ENCODE measurements around the gene PROC. TPM values are rescaled to one million over a fixed set of nuclear protein-coding genes. Genes with fewer than 3 reads are reported as not detected.

PROC gene
- total and polyA plus RNA-seq, 2 of the 4 experiments (the other 2 are of a cell fraction) = 0.07 TPM; not detected in 1

DNA sequence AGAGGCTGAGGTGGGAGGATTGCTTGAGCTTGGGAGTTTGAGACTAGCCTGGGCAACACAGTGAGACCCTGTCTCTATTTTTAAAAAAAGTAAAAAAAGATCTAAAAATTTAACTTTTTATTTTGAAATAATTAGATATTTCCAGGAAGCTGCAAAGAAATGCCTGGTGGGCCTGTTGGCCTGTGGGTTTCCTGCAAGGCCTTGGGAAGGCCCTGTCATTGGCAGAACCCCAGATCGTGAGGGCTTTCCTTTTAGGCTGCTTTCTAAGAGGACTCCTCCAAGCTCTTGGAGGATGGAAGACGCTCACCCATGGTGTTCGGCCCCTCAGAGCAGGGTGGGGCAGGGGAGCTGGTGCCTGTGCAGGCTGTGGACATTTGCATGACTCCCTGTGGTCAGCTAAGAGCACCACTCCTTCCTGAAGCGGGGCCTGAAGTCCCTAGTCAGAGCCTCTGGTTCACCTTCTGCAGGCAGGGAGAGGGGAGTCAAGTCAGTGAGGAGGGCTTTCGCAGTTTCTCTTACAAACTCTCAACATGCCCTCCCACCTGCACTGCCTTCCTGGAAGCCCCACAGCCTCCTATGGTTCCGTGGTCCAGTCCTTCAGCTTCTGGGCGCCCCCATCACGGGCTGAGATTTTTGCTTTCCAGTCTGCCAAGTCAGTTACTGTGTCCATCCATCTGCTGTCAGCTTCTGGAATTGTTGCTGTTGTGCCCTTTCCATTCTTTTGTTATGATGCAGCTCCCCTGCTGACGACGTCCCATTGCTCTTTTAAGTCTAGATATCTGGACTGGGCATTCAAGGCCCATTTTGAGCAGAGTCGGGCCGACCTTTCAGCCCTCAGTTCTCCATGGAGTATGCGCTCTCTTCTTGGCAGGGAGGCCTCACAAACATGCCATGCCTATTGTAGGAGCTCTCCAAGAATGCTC is 6.6 kb downstream of the PROC start:
- Histone ChIP-seq H3K9me1 (ENCODE audit: insufficient read depth, low read length) (no peaks in the 10 kb centered on the region), H2AFZ (replicated peaks; ENCODE audit: low read length, poor library complexity) (peak overlapping the region; percentile 44), H2AK5ac (ENCODE audit: low read depth, low read length) (no peak overlapping the region), H3K18ac (ENCODE audit: low read depth, low read length) (no peak overlapping the region), H3K4me2 (ENCODE audit: low read depth, low read length) (no peak overlapping the region), H3K79me1 (ENCODE audit: low read depth in 1 of 2, low read length in 2 of 2) (no peaks in the 10 kb centered on the region), H4K5ac (ENCODE audit: low read depth, low read length) (no peak overlapping the region), H4K91ac (ENCODE audit: insufficient read depth, low read depth, low read length) (no peak overlapping the region), H2BK20ac (ENCODE audit: low read depth, low read length) (no peak overlapping the region), H3K4ac (ENCODE audit: low read depth, low read length) (no peak overlapping the region), H3K27me3 (ENCODE audit: control insufficient read depth, insufficient read depth, low read length) (peaks cover 26% of the 10 kb centered on the region), H3K23ac (ENCODE audit: low read depth, low read length) (no peak overlapping the region), H3K36me3 (ENCODE audit: control insufficient read depth, insufficient read depth, low read length) (no peaks in the 10 kb centered on the region), H3K4me1 (ENCODE audit: control insufficient read depth, insufficient read depth, low read length) (no peaks in the 10 kb centered on the region; the same call in 1 of the 2 replicates), H3K9ac (ENCODE audit: low read depth, low read length) (no peak overlapping the region), H2BK120ac (ENCODE audit: low read depth, low read length) (no peak overlapping the region), H2BK5ac (ENCODE audit: low read depth, low read length, poor library complexity, severe bottlenecking) (no peak overlapping the region), H2BK15ac (ENCODE audit: low read depth, low read length) (no peak overlapping the region), H4K20me1 (ENCODE audit: insufficient read depth, low read length) (no peaks in the 10 kb centered on the region; the same call in 1 of the 2 replicates), H4K8ac (ENCODE audit: low read depth in 2 of 2, low read length in 2 of 2) (no peak overlapping the region), H3K56ac (ENCODE audit: extremely low read depth, insufficient read depth, low read length) (no peak overlapping the region), H3K9me3 (ENCODE audit: control insufficient read depth, insufficient read depth, low read length) (no peaks in the 10 kb centered on the region), H2AK9ac (replicated peaks; ENCODE audit: low read depth, low read length, poor library complexity) (no peak overlapping the region), H3K27ac (ENCODE audit: insufficient read depth, low read length) (no peak overlapping the region), H3K14ac (replicated peaks; ENCODE audit: low read depth, low read length) (no peak overlapping the region), H3K4me3 (ENCODE audit: insufficient read depth, low read depth, low read length) (no peak overlapping the region)
- BruUV-seq (replicated peaks) = no TSS peak
- no peak for TF ChIP-seq MXI1 (IDR thresholded peaks at IDR 0.05; ENCODE audit: borderline replicate concordance, low read depth, low read length)
- no peak for TF ChIP-seq FOS (IDR thresholded peaks at IDR 0.05; ENCODE audit: low read depth, low read length)
- no peak for TF ChIP-seq CHD1 (IDR thresholded peaks at IDR 0.05; ENCODE audit: low read depth, low read length)
- no peak for TF ChIP-seq POLR2A (IDR thresholded peaks at IDR 0.05; ENCODE audit: low read depth, low read length)
- TF ChIP-seq MAFK (IDR thresholded peaks at IDR 0.05; ENCODE audit: low read depth, low read length) = no peak
- TF ChIP-seq, protein P1, sequence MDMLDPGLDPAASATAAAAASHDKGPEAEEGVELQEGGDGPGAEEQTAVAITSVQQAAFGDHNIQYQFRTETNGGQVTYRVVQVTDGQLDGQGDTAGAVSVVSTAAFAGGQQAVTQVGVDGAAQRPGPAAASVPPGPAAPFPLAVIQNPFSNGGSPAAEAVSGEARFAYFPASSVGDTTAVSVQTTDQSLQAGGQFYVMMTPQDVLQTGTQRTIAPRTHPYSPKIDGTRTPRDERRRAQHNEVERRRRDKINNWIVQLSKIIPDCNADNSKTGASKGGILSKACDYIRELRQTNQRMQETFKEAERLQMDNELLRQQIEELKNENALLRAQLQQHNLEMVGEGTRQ (IDR thresholded peaks at IDR 0.05; ENCODE audit: low read depth, low read length) = no peak
- TF ChIP-seq, protein P2, sequence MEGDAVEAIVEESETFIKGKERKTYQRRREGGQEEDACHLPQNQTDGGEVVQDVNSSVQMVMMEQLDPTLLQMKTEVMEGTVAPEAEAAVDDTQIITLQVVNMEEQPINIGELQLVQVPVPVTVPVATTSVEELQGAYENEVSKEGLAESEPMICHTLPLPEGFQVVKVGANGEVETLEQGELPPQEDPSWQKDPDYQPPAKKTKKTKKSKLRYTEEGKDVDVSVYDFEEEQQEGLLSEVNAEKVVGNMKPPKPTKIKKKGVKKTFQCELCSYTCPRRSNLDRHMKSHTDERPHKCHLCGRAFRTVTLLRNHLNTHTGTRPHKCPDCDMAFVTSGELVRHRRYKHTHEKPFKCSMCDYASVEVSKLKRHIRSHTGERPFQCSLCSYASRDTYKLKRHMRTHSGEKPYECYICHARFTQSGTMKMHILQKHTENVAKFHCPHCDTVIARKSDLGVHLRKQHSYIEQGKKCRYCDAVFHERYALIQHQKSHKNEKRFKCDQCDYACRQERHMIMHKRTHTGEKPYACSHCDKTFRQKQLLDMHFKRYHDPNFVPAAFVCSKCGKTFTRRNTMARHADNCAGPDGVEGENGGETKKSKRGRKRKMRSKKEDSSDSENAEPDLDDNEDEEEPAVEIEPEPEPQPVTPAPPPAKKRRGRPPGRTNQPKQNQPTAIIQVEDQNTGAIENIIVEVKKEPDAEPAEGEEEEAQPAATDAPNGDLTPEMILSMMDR (conservative IDR thresholded peaks at IDR 0.05; ENCODE audit: low read depth, low read length) = no peak
- dilution Hi-C loops (cut with HindIII; ENCODE audit: low sequenced_read_pairs, unreplicated experiment) (no loop called here), in situ Hi-C loops (cut with MboI; ENCODE audit: low sequenced_read_pairs) (no loop called here), intact Hi-C loops (cut with micrococcal nuclease) (no loop called here)
- WGBS, 2 experiments (ENCODE audit: extremely low coverage in 2 of 2, insufficient read length in 1 of 2) = 76% methylated on average over 6 of the region's 13 CpGs; no CpG with 5 or more reads in 1 of the 2 experiments
- ATAC-seq (ENCODE audit: low read depth) (no peak), DNase-seq (no peak)
- CTCF ChIA-PET = interaction anchor here (0.6 to 0.9 kb wide), 2 partner anchors 9 to 120 kb away, joined by 3 to 4 read pairs; no protein-coding TSS in a partner anchor
- POLR2A ChIA-PET (ENCODE audit: unreplicated experiment) = no interaction called here

Measured in IMR-90 (cell line).